NCI-H2196 (cell line): Measurements from ENCODE around the gene RPL36A.
A peak's percentile ranks its signal among the peaks of the same experiment; 100 is the strongest.

ENCODE experiments used
- DNase-seq: peaks from one replicate; lab custom pipeline; 2025; ENCODE audit not compliant: unreplicated experiment; lab: John Stamatoyannopoulos, UW

RPL36A gene

DNA sequence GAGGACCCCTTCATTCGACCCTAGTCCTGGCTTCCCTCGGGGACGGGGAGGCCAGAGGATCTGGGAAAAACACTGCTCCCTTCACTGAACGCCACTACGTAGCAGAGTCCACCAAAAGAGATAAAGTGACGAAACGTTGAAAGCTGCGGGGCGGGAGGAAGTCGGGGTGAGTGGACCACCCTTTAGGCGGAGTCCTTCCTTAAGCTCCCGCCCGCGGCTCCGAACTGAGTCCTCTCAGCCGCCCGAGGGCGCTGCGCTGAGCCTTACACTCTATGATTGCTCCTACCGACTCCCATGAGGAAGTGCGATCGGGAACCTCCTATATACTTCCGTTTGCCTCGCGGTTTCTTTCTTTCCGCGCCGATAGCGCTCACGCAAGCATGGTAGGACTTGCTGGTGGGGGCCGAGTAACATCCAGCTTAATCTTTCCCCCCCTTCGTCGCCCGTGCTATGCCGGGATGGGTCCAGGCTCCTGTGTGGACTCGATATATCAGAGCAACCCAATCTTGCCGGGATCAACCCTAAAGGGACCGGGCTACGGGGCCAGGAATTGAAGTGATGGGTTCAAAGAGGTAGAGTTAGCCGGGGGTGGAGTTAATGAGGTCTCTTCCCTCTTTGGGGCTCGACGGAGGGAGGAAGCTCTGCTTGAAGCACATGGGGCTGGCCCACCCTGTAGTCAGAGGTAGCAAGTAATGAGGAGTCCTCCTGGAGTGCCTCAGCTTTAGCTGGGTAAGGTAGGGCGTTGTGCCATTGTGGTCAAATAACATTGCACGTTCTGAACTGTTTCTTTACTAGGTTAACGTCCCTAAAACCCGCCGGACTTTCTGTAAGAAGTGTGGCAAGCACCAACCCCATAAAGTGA, at the start of gene RPL36A:
RPL36A (plus strand) TSS at position 348 of the 862 bp plus-strand sequence; CDS start at position 381, 33 bp downstream.
- DNase-seq = peak; percentile 82

DNA sequence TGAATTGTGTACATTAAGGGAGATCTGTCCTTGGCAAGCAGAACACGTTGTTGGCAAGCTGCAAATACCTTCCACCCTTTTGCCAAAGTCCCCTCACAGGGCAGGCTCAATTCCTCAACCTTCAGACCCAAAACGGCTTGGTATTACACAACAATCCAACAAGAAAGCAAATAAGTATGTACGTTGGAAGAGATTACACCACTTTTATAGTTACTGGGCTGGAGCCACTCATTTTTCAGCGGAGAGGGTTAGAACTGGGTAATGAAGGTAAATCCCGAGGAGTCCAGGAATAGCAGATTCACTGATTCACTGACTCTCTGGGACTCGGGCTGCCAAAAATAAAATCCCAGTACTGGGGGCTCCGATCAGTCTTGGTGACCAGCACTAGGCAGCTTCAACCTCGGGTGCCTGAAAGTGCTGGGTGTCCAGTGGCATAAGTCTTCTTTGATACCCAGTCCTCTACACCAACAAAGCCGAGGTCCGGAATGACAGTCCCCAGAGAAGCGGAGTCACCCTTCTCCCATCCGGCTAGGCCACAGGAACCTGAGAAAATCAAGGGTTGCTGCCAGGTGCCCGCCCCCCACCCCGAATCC, 42.9 kb upstream of the RPL36A start:
- DNase-seq = no peak

DNA sequence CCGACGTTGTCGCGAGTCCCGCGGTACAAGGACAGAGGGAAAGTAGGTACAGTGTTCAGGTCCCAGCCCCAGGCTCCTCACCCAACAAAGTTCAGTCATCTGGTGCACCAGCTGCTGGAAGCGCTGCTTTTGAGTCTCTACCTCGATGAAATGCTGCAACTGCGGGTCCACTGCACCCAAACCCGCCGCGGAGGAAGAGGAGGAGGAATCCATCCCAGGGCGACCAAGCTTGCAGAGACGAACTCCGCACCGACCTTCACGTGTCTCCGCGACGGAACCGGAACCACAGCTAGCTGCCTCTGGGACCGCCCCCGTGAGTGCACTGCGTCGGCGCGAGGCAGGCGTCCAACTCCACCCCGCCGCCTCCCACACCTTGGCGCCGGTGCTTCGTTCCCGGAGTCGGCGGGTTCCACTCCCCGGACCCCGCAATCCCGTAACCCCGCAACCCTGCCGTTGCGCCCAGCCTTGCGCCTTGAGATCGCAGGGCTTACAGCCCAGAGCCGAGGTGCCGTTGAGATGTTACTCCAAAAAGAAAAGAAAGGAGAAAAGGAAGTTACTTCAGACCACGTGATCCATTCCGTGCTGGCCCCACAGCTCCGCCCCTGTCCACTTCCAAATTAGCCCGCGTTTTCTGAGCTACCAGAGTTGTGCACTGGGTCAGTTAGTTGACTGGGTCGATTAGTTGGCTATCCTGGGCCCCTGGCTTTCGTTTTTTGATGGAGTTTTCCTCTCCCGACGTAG, 42.2 kb upstream of the RPL36A start, which contains the start of gene TIMM8A:
TIMM8A (minus strand) TSS at position 291 of the 741 bp plus-strand sequence; CDS start at position 213, 78 bp downstream.
- peak; percentile 65 for DNase-seq

DNA sequence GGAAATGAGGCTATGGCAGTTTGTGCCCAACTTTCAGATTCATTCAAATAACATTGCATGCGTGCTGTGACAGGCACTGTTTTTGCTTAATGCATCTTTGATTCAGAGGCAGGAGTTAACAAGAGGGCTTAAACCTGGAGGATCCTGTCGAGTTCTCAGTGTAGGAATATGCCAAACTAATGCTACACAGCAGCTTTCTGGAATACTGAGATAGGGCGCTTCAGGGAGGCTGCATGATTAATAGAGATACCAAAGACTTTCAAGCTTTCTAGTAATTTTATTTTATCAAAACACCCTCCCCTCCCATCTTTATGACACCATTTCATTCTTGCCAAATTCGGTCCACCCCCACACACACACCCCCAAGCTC, 41.6 kb upstream of the RPL36A start:
- DNase-seq = no peak

DNA sequence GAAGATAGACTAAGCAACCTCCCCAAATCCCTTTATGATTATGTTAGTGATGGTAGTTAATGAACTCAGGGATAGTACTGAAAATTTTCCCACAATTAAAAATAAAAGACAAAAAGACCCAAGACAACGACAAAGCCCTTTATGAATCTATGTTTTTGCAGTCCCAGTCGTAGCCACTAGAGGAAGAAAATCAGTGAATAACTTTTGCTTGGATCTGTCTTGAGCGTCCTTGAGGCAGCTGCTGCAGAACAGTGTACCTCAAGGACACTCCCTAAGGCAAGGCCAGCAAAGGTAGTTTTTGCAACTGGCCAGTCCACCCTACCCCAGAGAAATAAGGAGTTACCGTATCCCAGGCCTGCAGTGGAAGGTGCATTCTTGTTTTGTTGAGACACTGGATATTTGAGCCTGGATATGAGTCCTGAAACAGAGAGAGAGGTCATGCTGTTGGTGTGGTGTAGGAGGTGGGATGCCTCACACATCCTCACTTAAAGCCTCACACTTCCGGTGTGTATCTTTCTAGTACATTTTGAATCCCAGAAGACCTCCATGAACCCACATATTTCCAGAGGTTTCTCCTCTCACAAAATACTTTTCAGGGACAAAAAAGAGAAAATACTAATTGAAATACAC, 33.5 kb upstream of the RPL36A start:
- no peak for DNase-seq

DNA sequence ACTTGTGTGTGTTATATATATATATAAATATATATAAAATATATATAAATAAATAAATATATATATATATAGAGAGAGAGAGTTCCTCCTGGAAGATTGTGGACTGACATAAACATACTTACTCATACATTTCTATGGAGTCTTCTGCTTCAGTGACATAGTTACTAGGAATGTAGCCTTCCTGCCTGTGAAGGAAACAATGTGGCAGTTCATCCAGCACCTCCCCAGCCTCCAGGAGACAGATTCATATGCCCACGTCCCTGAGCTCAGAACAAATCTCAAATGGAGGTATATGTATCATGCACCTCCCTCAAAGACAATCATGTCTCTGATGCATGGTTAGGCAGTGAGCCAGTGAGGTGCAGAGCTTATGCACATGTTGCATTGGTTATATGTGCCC, 30.8 kb upstream of the RPL36A start:
- DNase-seq = no peak

DNA sequence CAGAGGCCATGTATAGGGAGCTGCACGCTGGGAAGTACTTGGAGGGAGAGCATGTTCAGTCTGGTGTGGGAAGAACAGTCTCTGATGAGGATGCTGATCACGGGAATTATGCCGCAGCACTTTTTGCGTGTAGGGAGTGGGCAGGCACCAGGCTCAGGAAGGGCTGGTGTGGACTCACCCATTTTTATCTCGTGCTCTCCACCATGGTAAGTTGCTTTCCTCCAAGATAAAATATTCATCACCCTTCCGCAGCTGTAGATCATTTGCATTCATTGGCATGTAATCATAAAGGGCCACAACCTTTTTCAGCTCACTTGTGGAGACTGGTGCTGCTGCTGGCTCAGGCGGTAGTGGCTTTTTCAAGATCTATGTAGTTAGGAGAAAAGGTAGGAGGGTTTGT, 30.4 kb upstream of the RPL36A start:
- no peak for DNase-seq

DNA sequence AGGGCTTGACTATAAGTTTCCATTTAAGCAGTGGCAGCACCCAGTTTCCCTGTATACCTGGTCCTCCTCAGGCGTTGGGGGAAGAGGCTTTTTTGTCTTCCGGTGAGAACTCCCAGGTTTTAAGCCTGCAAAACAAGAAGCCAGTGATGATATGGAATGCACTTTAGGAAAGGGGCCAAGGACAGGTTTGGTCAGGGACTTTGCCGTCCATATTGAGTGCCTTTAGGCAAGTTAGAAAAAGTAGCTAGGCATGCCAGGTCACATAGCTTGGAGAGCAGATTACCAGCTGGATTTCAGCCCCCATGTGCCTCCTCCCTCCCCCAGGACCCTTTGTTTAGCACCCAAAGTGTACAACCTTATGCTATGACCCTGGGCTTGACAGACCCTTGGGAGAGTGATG, 28.7 kb upstream of the RPL36A start:
- no peak for DNase-seq

DNA sequence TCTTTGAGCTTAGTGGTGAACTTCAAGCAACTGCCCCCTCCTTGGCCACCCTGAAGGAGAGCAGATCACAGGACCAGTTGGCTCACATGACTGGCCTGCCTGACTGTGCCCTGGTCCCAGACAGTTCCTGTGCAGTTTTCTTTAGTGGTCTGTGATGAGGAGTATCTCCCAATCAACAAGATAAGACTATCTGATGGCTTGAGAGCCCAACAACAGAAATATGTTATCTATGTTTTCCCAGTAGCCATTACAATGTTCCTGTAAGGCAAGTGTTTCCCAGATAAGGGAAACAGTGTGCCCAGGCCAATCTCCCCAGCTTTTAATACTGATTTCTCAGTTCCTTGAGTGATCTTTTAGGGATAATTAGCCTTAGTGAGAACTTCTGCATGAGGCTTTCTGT, 28.1 kb upstream of the RPL36A start:
- DNase-seq = no peak

DNA sequence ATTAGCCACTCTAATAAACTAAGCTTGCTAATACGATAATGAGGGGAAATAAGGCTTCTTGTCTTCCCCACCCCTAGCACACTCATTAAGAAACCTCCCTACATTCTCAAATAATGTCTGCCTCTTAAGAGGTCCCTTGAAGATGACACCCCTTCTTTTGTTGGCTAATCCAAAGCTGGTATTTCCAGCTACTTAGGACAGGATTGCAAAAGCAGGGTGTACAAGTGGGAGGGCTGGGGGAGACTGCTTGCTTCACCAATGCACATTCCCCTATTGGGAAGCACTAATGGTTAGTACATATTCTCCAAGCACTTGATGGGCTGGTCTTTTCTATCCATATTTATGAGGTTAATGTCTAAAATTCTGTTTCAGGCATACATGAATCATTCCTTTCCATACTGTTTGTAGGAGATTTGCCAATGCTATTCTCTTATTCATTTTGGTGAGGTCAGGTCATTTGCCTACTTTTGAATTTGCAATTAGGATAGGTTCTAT, 25.5 kb upstream of the RPL36A start:
- DNase-seq = no peak

DNA sequence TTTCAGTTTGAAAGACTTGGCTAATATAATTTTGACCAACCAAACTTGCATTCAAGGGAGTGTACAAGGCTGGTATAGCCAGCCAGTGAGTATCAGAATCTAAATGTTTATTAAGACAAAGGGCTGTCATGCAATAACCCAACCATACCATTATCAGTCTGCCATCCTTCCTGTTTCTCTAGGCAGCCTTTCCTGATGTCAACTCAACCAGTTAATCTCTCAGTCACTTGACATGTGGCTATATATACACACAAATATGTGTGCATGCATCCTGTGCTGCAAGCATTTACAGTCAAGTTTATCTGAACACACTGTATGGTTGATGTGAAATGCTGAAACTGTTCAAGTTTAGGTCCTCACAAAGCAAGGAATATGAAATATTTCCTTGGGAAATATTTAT, 22.0 kb upstream of the RPL36A start:
- DNase-seq = no peak

DNA sequence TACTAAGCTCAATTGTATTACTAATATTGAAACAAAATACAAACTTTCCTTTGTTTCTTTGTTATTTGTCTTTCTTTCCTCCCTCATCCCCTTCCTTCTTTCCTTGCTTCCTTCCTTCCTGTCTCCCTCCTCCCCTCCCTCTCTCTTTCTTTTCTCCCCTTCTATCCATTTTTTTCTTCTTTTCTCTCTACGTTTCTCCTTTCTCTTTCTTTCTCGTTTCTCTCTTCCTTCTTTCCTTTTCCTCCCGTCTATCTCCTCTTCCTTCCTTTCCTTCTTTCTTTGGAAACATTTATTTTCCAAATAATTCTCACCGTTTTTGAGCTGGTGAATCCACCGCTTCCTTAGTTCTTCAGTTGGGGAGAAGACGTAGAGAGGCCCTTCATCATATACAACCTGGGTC, 21.1 kb upstream of the RPL36A start:
- DNase-seq = no peak

DNA sequence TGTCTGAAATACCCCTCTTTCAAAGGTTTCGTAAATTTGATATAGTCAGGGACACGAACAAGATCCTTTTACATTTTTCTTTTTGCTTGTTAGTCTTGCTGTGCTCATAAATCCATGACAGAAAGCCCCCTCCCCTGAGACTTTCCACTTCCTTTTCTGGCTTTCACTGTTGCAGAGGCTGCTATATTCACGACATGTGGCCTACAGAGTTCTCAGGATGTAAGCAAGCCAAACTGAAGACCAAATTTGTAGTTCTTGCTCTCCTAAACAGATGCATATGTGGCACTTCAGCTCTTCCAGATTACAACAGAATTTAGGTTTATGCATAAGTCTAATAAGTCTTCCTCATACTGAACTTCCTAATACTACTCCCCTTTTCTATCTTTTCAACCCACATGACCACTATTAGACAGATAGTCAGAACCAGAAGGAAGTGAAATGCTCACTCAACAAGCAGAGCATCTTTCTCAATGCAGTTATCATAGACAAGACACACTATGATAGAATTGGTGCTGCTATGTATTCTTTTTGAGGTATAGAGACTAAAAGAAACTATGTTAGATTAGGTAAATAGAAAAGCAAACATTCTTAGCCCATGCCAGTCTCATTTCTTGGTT, 19.8 kb upstream of the RPL36A start:
- no peak for DNase-seq

DNA sequence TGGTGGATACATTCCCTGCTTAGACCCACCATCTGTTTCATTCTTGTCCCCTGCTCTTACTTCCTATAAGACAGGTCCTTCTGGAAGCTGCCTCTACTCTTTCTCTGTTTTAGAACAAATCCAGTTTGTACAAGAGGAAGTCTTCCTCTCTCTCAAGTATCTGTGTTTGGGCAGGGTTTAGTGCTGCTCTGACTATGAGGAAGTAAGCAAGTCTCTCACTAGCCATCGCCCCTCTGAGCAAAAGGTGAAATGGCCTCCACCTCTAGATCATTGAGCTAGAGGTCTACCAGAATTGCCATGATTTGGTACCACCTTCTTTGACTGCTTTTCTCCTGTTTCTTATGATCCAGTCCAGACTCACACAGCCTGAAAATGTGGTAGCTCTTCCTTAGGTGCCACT, 13.3 kb upstream of the RPL36A start:
- no peak for DNase-seq

DNA sequence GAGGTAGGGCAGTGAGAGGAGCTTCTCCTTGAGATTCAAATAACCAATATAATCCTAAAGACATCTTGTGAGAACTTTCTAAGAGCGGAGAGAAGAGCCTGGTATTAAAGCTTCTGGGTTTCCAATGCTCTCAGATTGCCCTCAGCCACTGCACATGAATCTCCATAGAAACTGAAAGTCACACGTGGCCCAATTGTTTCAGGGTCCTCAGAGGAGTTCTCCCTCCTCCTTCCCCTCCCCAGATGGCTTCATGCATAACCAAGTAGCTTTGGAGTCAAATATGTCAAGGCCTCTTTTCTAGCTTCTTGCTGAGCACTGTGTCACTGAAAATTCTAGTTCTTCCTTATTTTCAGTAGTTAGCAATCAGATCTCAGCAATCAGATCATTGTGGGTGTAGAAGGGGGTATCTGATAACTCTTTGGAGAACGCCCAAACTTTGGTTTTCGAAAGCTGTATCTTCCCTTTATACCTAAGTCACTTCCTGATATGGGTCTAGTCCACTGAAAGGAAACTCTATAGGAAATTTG, 7.1 kb upstream of the RPL36A start:
- no peak for DNase-seq

DNA sequence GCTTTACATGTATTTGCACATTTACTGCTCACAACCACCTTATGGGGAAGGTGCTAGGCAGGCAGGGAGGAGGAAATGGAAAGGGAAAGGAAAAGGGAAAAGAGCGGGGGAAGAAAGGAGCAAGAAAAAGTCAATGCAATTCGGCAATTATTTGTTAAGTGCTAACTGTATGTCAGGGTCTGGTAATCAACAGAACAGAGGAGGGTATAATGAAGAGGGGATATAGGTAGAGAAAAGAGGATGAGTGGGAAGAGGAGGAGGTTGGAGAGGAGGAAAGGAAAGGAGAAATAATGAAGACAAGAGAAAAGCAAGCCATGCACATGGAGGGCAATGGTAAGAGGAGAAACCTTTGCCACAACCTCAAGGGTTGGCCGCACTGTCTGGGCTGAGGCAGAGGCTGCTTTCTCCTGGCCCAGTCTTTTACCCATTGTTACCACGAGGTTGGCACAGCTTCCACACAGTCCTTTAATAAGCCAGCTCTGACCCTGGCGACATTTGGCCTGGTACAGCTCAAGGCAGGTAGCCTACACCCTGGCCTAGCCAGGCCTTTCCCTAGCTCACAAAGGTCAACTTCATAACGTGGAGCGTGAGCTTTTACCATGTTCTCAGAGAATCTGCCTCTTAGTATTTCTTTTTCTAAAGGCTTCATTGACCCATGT, 5.7 kb upstream of the RPL36A start:
- no peak for DNase-seq

DNA sequence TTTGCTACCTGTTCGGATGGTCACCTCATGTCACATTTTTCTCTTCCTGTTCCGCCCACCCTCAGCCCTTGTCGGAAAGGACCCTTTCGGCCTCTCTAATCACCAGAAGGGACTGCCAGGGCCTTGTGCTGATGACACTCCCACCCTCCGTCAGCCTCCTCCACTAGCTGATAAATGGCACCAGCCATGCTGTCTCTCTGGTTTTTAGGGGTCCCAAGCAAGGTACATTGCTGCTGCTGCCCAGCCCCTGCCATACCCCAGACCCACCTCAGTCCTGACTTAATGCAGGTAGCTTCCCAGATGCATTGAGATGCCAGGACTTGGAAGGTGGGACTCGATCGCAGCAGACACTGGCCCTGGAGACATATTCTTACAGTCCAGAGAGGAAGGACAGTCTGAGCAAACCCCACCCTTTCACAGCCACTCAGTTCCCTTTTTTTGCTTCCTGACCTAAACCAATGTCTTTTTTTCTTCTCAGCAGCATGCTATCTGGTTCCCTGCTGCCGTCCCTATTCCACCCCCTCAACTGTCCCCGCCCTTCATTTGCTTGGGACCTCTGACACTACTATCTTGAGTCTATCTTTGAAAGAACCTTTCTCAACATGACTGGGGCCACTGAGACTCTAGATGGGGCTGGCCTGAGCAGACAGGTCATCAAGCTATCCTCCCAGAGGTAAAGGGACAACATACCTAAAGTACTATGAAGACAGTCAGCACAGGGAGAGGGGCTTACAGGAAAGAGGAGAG, 4.8 kb upstream of the RPL36A start, which contains the start of gene BTK:
BTK (minus strand) TSS at position 397 of the 747 bp plus-strand sequence. CDS start 10,907 bp downstream, outside the sequence.
- DNase-seq = no peak

DNA sequence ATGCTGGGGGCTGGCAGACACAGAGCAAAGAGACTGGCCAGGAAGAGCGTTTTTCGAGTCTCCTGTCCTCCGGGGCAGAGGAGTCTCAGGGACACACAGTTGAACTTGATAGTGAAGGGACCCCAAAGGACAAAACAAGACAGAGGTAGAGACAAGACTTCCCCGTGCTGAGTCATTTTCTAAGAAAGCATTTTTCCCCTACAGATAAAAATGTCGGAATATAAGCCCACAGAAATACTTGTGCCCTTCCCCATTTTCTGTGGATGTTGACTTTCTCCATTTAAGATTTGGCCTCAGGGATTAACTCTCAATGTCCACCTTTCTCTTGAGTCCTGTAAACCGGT, 4.3 kb upstream of the RPL36A start:
- no peak for DNase-seq

DNA sequence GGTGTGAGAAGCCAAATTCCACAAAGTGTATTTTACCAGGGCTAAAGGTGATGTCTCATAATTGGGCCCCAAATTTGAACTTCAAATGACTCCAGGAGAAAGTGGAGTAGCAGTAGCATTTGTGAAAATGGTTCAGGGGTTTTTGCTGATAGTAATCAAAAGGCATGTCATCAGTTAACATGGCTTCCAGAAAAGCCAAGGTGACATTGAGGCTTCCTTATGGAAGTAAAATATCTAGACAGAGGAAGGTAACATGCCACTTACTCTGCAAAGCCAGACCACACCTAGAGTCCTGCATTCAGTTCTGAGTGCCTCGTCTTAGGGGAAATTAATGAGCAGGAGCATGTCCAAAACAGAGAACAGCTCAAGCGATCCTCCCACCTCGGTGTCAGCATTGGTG, 2.2 kb upstream of the RPL36A start:
- DNase-seq = no peak
